Common myeloid progenitor, CD34-positive (primary cell): Measurements from ENCODE around the gene MSMO1.
A peak's percentile ranks its signal among the peaks of the same experiment; 100 is the strongest.

Experiments
- CTCF ChIA-PET: fragments of 350-600 bp; sonication (Branson Sonifier 250); formaldehyde crosslinking; loops from one replicate; lab custom pipeline; 2021; ENCODE audit warnings: antibody characterized with exemption; lab: Charles Lee
- POLR2A ChIA-PET: fragments of 350-600 bp; sonication (Branson Sonifier 250); formaldehyde crosslinking; loops from one replicate; lab custom pipeline; 2021; ENCODE audit warnings: antibody characterized with exemption; lab: Charles Lee
- DNase-seq, 3 donors: peaks; one replicate each; pipeline versions ENCODE4 v3.0.0 to v3.0.0-alpha.2; 2013
- H3K27ac ChIP-seq, 2 experiments: 1 replicate in 1 of 2; 2 replicates in 1 of 2; pipeline ENCODE4 v1.7.0; 2013; ENCODE audit warnings: inconsistent platforms in 2 of 2, low read length in 2 of 2, mild to moderate bottlenecking in 2 of 2, low read depth in 1 of 2, moderate library complexity in 1 of 2; ENCODE audit not compliant: severe bottlenecking in 2 of 2, insufficient read depth in 1 of 2, poor library complexity in 1 of 2
- H3K27me3 ChIP-seq, 5 experiments: replicated peaks in 2 of 5; 1 replicate in 3 of 5; 2 replicates in 2 of 5; pipeline versions ENCODE4 v1.6.1 to v1.7.0; 2013; ENCODE audit warnings: low read length in 4 of 5, mild to moderate bottlenecking in 2 of 5, moderate library complexity in 2 of 5, inconsistent platforms in 1 of 5; ENCODE audit not compliant: insufficient read depth in 5 of 5, control insufficient read depth in 4 of 5
- H3K36me3 ChIP-seq, 4 experiments: 1 replicate in 2 of 4; 2 replicates in 2 of 4; pipeline versions ENCODE4 v1.6.1 to v1.7.0; 2013; ENCODE audit warnings: low read length in 3 of 4, control low read depth in 1 of 4, mild to moderate bottlenecking in 1 of 4; ENCODE audit not compliant: control insufficient read depth in 4 of 4, insufficient read depth in 4 of 4
- H3K4me1 ChIP-seq, 4 experiments: 1 replicate in 3 of 4; 2 replicates in 1 of 4; pipeline versions ENCODE4 v1.6.1 to v1.7.1; 2013; ENCODE audit warnings: low read length in 3 of 4, mild to moderate bottlenecking in 3 of 4, control low read depth in 1 of 4, inconsistent platforms in 1 of 4, moderate library complexity in 1 of 4; ENCODE audit not compliant: control insufficient read depth in 4 of 4, insufficient read depth in 4 of 4; ENCODE audit errors: control extremely low read depth in 1 of 4
- H3K4me3 ChIP-seq, 7 experiments: 1 replicate in 4 of 7; 2 replicates in 3 of 7; pipeline versions ENCODE4 v1.5.1 to v1.7.0; 2013; ENCODE audit warnings: mild to moderate bottlenecking in 7 of 7, low read length in 6 of 7, moderate library complexity in 6 of 7, inconsistent platforms in 2 of 7, low read depth in 2 of 7, control low read depth in 1 of 7; ENCODE audit not compliant: insufficient read depth in 4 of 7, control insufficient read depth in 1 of 7; ENCODE audit errors: extremely low read depth in 1 of 7
- H3K9me3 ChIP-seq, 5 experiments: 1 replicate in 4 of 5; 2 replicates in 1 of 5; pipeline versions ENCODE4 v1.6.1 to v1.7.1; 2013; ENCODE audit warnings: low read length in 4 of 5, mild to moderate bottlenecking in 2 of 5, inconsistent platforms in 1 of 5, low read depth in 1 of 5, moderate library complexity in 1 of 5; ENCODE audit not compliant: control insufficient read depth in 4 of 5, insufficient read depth in 2 of 5; ENCODE audit errors: control extremely low read depth in 1 of 5
- WGBS: methylation state at CpG from one replicate; pipeline ENCODE4 v1.1.5; 2013; ENCODE audit not compliant: insufficient coverage; 5-methylcytosine and 5-hydroxymethylcytosine counted together

The MSMO1 gene

DNA sequence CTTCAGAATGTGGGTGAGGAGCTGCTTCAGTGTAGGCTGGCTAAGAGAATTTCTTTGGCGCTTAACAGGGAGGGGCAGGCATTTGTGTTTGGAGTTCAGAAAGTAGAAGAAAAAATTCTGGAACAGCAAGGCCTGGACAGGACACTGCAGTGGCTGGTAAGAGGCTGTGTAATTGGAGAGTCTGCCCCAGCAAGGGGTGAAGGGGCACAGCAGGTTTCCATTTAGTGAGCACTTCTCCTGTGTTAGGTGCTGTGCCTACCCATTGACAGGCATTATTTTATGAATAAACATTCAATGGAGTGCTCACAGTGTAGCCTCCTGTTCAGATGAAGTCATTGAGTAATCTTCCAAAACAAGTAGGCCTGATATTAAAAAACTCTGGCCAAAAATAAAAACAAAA is 40.6 kb downstream of the MSMO1 start:
- Histone ChIP-seq H3K9me3 (no peaks in the 10 kb centered on the region), H3K36me3 (no peaks in the 10 kb centered on the region), H3K4me3 (no peak overlapping the region), H3K27me3 (no peaks in the 10 kb centered on the region), H3K27ac (no peak overlapping the region), H3K4me1 (no peaks in the 10 kb centered on the region)
- ChIA-PET CTCF (no interaction called here), POLR2A (no interaction called here)
- WGBS: 100% methylated on average over 1 of the region's 1 CpG
- DNase-seq: no peak

DNA sequence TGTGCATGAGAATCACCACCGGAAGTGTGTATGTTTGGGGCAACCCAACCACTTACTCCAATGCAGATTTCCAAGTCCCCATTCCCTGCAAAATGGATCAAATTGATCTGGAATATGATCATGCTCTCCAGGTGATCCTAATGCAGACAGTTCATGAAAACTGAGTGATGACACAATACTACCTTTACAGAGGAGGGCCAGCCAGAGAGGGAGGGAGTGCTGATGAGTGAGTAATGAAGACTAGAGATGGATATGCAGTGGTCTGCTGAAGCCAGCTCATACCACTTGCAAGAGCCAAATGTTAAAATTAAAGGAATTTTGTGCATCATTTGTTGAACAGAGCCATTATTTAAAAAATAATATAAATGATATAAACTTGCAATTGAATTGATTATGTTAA is 41.1 kb downstream of the MSMO1 start:
- Histone ChIP-seq H3K4me1 (no peaks in the 10 kb centered on the region), H3K27ac (no peak overlapping the region), H3K4me3 (no peak overlapping the region), H3K36me3 (no peaks in the 10 kb centered on the region), H3K9me3 (no peaks in the 10 kb centered on the region), H3K27me3 (no peaks in the 10 kb centered on the region)
- CTCF ChIA-PET: no interaction called here
- no peak for DNase-seq
- WGBS: 82% methylated on average over 1 of the region's 1 CpG
- POLR2A ChIA-PET: no interaction called here

- no peak overlapping the region for H3K4me3 ChIP-seq
- H3K9me3 ChIP-seq: no peaks in the 10 kb centered on the region
- H3K27ac ChIP-seq: no peak overlapping the region
- no peaks in the 10 kb centered on the region for H3K36me3 ChIP-seq
- CTCF ChIA-PET: interaction anchor here (1.5 kb wide), 1 partner anchor 10 kb away, joined by 4 read pairs; no protein-coding TSS in a partner anchor
- POLR2A ChIA-PET: no interaction called here
- no peak for DNase-seq
- no peaks in the 10 kb centered on the region for H3K27me3 ChIP-seq
- H3K4me1 ChIP-seq: no peaks in the 10 kb centered on the region
- WGBS: 96% methylated on average over 3 of the region's 5 CpGs
Measured at GRCh38 chr4:165369522-165369921, 42.1 kb downstream of the MSMO1 start.

DNA sequence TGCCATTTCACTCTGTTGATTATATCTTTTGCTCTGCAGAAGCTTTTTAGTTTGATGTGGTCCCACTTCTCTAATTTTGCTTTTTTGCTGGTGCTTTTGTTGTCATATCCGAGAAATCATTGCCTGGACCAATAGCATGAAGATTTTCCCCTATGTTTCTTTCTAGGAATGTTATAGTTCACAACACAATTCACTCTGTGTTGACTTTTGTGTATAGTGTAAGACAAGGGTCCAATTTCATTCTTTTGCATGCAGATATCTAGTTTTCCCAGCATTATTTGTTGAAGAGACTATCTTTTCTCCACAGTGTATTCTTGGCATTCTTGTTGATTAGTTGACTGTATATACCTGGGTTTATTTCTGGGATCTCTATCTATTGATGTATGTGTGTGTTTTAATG is 43.1 kb downstream of the MSMO1 start:
- Histone ChIP-seq H3K27me3 (no peaks in the 10 kb centered on the region), H3K4me1 (no peaks in the 10 kb centered on the region), H3K27ac (no peak overlapping the region), H3K4me3 (no peak overlapping the region), H3K36me3 (no peaks in the 10 kb centered on the region), H3K9me3 (no peaks in the 10 kb centered on the region)
- CTCF ChIA-PET: interaction anchor here (1.5 kb wide), 1 partner anchor 11 kb away, joined by 4 read pairs; no protein-coding TSS in a partner anchor
- DNase-seq: no peak
- no CpG with 5 or more reads among the region's 1 CpG for WGBS
- POLR2A ChIA-PET: no interaction called here

DNA sequence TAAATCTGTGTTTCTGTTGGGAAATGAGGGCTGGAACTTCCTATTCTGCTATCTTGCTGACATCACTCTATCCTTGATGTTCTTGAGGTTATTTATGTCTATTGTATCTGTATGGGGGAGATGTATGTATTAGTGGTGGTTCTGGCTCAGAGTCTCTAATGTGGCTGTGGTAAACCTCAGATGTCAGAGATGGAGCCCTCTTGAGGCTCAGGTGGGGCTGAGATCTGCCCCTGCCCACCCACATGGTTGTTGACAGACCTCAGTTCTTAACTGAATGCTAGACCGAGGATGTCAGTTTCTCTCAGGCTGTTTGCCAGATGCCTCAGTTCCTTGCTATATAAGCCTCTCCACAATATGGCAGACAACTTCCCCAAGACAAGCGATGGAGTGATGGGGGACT is 48.0 kb downstream of the MSMO1 start:
- no peak for DNase-seq
- POLR2A ChIA-PET: no interaction called here
- no peak overlapping the region for H3K4me3 ChIP-seq
- no peak overlapping the region for H3K27ac ChIP-seq
- H3K9me3 ChIP-seq: no peaks in the 10 kb centered on the region
- WGBS: 80% methylated on average over 1 of the region's 2 CpGs
- CTCF ChIA-PET: no interaction called here
- H3K4me1 ChIP-seq: peaks cover 0 to 9% (median 8%) of the 10 kb centered on the region in 4 experiments
- peaks cover 2 to 26% (median 17%) of the 10 kb centered on the region in 5 experiments for H3K27me3 ChIP-seq
- no peaks in the 10 kb centered on the region for H3K36me3 ChIP-seq

GRCh38 chr4:165378398-165378744 is 50.9 kb downstream of the MSMO1 start:
- no CpG with 5 or more reads among the region's 1 CpG for WGBS
- peaks cover 4 to 34% (median 17%) of the 10 kb centered on the region in 5 experiments for H3K27me3 ChIP-seq
- H3K4me1 ChIP-seq: peaks cover 0 to 9% (median 8%) of the 10 kb centered on the region in 4 experiments
- CTCF ChIA-PET: interaction anchor here (1.7 to 2.9 kb wide), 2 partner anchors 19 to 23 kb away, joined by 5 to 9 read pairs; no protein-coding TSS in a partner anchor
- H3K27ac ChIP-seq: no peak overlapping the region
- peak overlapping the region in 6 of 7 experiments; percentile 50 to 78 (median 62) for H3K4me3 ChIP-seq
- H3K9me3 ChIP-seq: no peaks in the 10 kb centered on the region
- no peaks in the 10 kb centered on the region for H3K36me3 ChIP-seq
- no peak for DNase-seq
- POLR2A ChIA-PET: no interaction called here

GRCh38 chr4:165378745-165379677 is 51.5 kb downstream of the MSMO1 start, which contains the start of gene CPE:
TSS of gene CPE (plus strand) at chr4:165379008. CDS start at chr4:165379222, 214 bp downstream.
- WGBS: 1% methylated on average over 78 of the region's 82 CpGs
- CTCF ChIA-PET: interaction anchor here (1.7 to 2.9 kb wide), 2 partner anchors 19 to 23 kb away, joined by 5 to 9 read pairs; no protein-coding TSS in a partner anchor
- DNase-seq: peak; percentile 79 to 92 (median 89)
- no peaks in the 10 kb centered on the region for H3K9me3 ChIP-seq
- peaks cover 4 to 34% (median 17%) of the 10 kb centered on the region in 5 experiments for H3K27me3 ChIP-seq
- H3K4me3 ChIP-seq: peak within 1 kb of the TSS; percentile 41 to 78 (median 62)
- POLR2A ChIA-PET: no interaction called here
- peaks cover 0 to 9% (median 8%) of the 10 kb centered on the region in 4 experiments for H3K4me1 ChIP-seq
- no peaks in the 10 kb centered on the region for H3K36me3 ChIP-seq
- no peak within 1 kb of the TSS for H3K27ac ChIP-seq
